ENCODE data around the gene AP1AR. TPM values are rescaled to one million over a fixed set of nuclear protein-coding genes. Genes with fewer than 3 reads are reported as not detected.

The AP1AR gene
- total and polyA plus RNA-seq, 2 of the 8 experiments (the other 6 are each of a cell fraction or from before 2014, with no cell fraction given) = 5.3 to 27.7 TPM

- no peak overlapping the region for H2AFZ ChIP-seq (ENCODE audit: low read length)
- no peak for TF ChIP-seq TEAD4 (IDR thresholded peaks at IDR 0.05; ENCODE audit: low read depth, low read length)
- TF ChIP-seq SP4 (IDR thresholded peaks at IDR 0.05; ENCODE audit: low read length) = no peak
- no peak for TF ChIP-seq RBBP5 (IDR thresholded peaks at IDR 0.05; ENCODE audit: borderline replicate concordance, low read depth, low read length)
- TF ChIP-seq PHF8 (conservative IDR thresholded peaks at IDR 0.05; ENCODE audit: low read depth, low read length) = no peak
- TF ChIP-seq CTCF (IDR thresholded peaks at IDR 0.05; ENCODE audit: control extremely low read depth in 1 of 3, insufficient read depth in 1 of 3, low read depth in 1 of 3, low read length in 3 of 3) = no peak
- TF ChIP-seq TAF1 (IDR thresholded peaks at IDR 0.05; ENCODE audit: low read depth, low read length) = no peak
- no peak for TF ChIP-seq KDM1A (IDR thresholded peaks at IDR 0.05; ENCODE audit: borderline replicate concordance, low read length)
- TF ChIP-seq CHD1 (IDR thresholded peaks at IDR 0.05; ENCODE audit: low read depth, low read length) = no peak
- no peak for TF ChIP-seq POU5F1 (IDR thresholded peaks at IDR 0.05; ENCODE audit: low read depth, low read length)
These were observed 55.8 kb downstream of the AP1AR start for GRCh38 chr4:112287258-112287989.

More at GRCh38 chr4:112287258-112287989, 55.8 kb downstream of the AP1AR start:
- Histone ChIP-seq H4K8ac (ENCODE audit: extremely low read depth, insufficient read depth, low read length) (no peak overlapping the region), H3K9ac (replicated peaks in 1 of 4; ENCODE audit: extremely low read depth in 1 of 4, low read depth in 3 of 4, low read length in 3 of 4) (no peak overlapping the region), H3K23me2 (ENCODE audit: low read depth, low read length) (peaks cover 4% of the 10 kb centered on the region; the same call in 1 of the 2 replicates), H2AK5ac (ENCODE audit: low read depth, low read length) (no peak overlapping the region), H3K9me3 (ENCODE audit: insufficient read depth in 2 of 2, low read depth in 1 of 2, low read length in 1 of 2) (peaks cover 2 to 8% of the 10 kb centered on the region in 2 experiments; a peak in 2 of 4 replicates), H4K5ac (ENCODE audit: insufficient read length, low read depth, low read length) (no peak overlapping the region), H3K23ac (ENCODE audit: insufficient read length) (no peak overlapping the region), H4K20me1 (replicated peaks in 1 of 2; ENCODE audit: control insufficient read depth in 1 of 2, insufficient read depth in 2 of 2, low read length in 2 of 2) (no peaks in the 10 kb centered on the region), H2BK15ac (ENCODE audit: low read length) (no peak overlapping the region), H3K4me2 (ENCODE audit: insufficient read depth in 1 of 2, low read depth in 2 of 2, low read length in 2 of 2) (no peak overlapping the region), H3K27ac (ENCODE audit: low read depth, low read length) (no peak overlapping the region), H2BK20ac (ENCODE audit: low read length) (no peak overlapping the region), H2BK120ac (replicated peaks; ENCODE audit: low read depth, low read length) (no peak overlapping the region), H3K4me1 (replicated peaks in 1 of 4; ENCODE audit: control insufficient read depth in 3 of 4, insufficient read depth in 4 of 4, low read length in 3 of 4) (peaks cover 0 to 2% (median 0%) of the 10 kb centered on the region in 4 experiments; a peak in 4 of 7 replicates), H3K18ac (ENCODE audit: extremely low read depth, low read length) (no peak overlapping the region), H4K91ac (replicated peaks; ENCODE audit: insufficient read length, low read length) (no peak overlapping the region), H3K79me1 (ENCODE audit: low read depth, low read length) (no peaks in the 10 kb centered on the region), H2BK12ac (ENCODE audit: low read depth, low read length) (no peak overlapping the region), H2BK5ac (ENCODE audit: low read depth, low read length) (no peak overlapping the region), H3K4me3 (ENCODE audit: extremely low read depth in 1 of 4, insufficient read depth in 2 of 4, low read depth in 3 of 4, low read length in 4 of 4) (no peak overlapping the region), H3K14ac (ENCODE audit: insufficient read length) (no peak overlapping the region), H3K4ac (replicated peaks; ENCODE audit: insufficient read length, low read depth, low read length) (no peak overlapping the region), H3K56ac (replicated peaks; ENCODE audit: insufficient read length, low read depth, low read length) (no peak overlapping the region), H3K36me3 (ENCODE audit: control insufficient read depth in 2 of 4, insufficient read depth in 4 of 4, low read length in 3 of 4) (no peaks in the 10 kb centered on the region), H3K79me2 (ENCODE audit: control insufficient read depth in 1 of 2, insufficient read depth in 2 of 2, low read length in 2 of 2) (no peaks in the 10 kb centered on the region), H3K27me3 (replicated peaks in 1 of 4; ENCODE audit: control insufficient read depth in 3 of 4, extremely low read depth in 1 of 4, insufficient read depth in 3 of 4, low read length in 3 of 4) (peaks cover 0 to 23% (median 12%) of the 10 kb centered on the region in 4 experiments; a peak in 6 of 7 replicates)
- CTCF ChIA-PET (ENCODE audit: partially characterized antibody) = interaction anchor here (1.0 to 1.4 kb wide), 2 partner anchors 16 to 187 kb away, joined by 3 read pairs; no protein-coding TSS in a partner anchor
- FAIRE-seq (no peak), DNase-seq (ENCODE audit: low read depth in 1 of 2, low spot score in 2 of 2) (no peak)
- WGBS, 2 experiments (ENCODE audit: extremely low coverage in 1 of 2, insufficient coverage in 1 of 2, insufficient read length in 1 of 2, insufficient replicate concordance in 2 of 2, low coverage in 1 of 2, low lambda C conversion rate in 2 of 2, missing lambda C conversion rate in 1 of 2) = 91% methylated on average over 8 of the region's 8 CpGs; no CpG with 5 or more reads in 1 of the 2 experiments
- POLR2A ChIA-PET (ENCODE audit: partially characterized antibody) = interaction anchor here (1.4 to 1.9 kb wide), 2 partner anchors 12 to 13 kb away, joined by 3 to 5 read pairs; no protein-coding TSS in a partner anchor
